ENCODE results near the gene NDUFS4.
"Not testable (repeated sequence)": the region's sequence is repeated elsewhere in the genome, so short reads cannot be mapped to it uniquely, and the experiment has no call there.

The NDUFS4 gene

DNA sequence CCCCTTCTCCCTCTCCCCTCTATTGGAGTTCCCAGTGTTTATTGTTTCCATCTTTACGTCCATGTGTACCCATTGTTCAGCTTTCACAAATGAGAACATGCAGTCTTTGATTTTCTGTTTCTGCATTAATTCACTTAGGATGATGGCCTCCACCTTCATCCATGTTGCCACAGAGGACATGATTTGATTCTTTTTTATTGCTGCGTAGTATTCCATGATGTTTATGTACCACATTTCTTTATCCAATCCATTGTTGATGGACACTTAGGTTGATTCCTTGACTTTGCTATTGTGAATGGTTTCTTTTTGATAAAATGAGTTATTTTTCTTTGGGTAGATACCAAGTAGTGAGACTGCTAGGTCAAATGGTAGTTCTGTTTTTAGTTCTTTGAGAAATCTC, 88.9 kb downstream of the NDUFS4 start:
- in situ Hi-C loops (cut with HindIII; ENCODE audit: low sequenced_read_pairs) = no loop called here

DNA sequence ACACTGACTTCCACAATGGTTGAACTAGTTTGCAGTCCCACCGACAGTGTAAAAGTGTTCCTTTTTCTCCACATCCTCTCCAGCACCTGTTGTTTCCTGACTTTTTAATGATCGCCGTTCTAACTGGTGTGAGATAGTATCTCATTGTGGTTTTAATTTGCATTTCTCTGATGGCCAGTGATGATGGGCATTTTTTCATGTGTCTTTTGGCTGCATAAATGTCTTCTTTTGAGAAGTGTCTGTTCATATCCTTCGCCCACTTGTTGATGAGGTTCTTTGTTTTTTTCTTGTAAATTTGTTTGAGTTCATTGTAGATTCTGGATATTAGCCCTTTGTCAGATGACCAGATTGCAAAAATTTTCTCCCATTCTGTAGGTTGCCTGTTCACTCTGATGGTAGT, 100.1 kb downstream of the NDUFS4 start:
- in situ Hi-C loops (cut with HindIII; ENCODE audit: low sequenced_read_pairs) = not testable (repeated sequence)

- in situ Hi-C loops (cut with HindIII; ENCODE audit: low sequenced_read_pairs) = not testable (repeated sequence)
These were observed 104.9 kb downstream of the NDUFS4 start for GRCh38 chr5:53665313-53665712.

GRCh38 chr5:53667621-53668020, 107.2 kb downstream of the NDUFS4 start:
- in situ Hi-C loops (cut with HindIII; ENCODE audit: low sequenced_read_pairs) = no loop called here

- in situ Hi-C loops (cut with HindIII; ENCODE audit: low sequenced_read_pairs) = no loop called here
These were observed 111.0 kb downstream of the NDUFS4 start for GRCh38 chr5:53671447-53671846.

- in situ Hi-C loops (cut with HindIII; ENCODE audit: low sequenced_read_pairs) = no loop called here
These were observed 113.7 kb downstream of the NDUFS4 start for GRCh38 chr5:53674121-53674520.

DNA sequence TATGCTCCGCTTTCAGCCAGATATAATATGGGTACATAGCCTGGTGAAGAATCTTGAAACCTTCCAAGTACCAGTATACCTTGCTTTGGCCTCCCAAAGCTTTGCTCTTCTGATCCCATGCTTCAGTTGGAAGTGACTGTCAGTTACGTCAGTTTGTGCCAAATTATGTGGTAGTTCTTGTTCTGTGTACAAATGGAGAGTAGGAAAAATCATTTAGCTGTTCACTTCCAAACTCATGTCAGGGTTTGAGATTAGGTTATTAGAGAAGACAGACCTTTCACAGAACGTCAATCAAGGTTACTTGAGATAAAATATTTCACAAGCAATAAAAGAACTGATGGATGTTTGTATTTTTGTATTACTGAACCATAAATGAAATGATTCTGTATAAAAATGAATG, 117.2 kb downstream of the NDUFS4 start:
- in situ Hi-C loops (cut with HindIII; ENCODE audit: low sequenced_read_pairs) = no loop called here

GRCh38 chr5:53678981-53679660, 118.7 kb downstream of the NDUFS4 start:
- in situ Hi-C loops (cut with HindIII; ENCODE audit: low sequenced_read_pairs) = no loop called here

DNA sequence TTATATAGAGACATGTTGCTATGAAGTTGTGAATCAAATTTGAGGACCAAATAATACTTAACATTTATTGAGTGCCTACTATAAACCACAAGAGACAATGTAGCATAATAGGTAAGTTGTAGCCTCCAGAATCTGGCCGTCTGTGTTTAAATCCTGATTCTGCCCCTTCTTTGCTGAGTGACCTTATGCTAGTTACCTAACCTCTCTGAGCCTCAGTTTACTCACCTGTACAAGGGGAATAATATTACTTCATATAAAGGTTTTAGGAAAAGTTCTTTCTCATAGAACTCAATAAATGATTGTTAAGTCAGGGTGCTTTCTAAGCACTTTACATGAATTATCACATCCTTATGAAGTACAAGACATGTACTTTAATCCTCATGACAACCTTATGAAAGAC, 120.6 kb downstream of the NDUFS4 start:
- in situ Hi-C loops (cut with HindIII; ENCODE audit: low sequenced_read_pairs) = no loop called here

GRCh38 chr5:53691014-53691413, 130.6 kb downstream of the NDUFS4 start:
- in situ Hi-C loops (cut with HindIII; ENCODE audit: low sequenced_read_pairs) = no loop called here

DNA sequence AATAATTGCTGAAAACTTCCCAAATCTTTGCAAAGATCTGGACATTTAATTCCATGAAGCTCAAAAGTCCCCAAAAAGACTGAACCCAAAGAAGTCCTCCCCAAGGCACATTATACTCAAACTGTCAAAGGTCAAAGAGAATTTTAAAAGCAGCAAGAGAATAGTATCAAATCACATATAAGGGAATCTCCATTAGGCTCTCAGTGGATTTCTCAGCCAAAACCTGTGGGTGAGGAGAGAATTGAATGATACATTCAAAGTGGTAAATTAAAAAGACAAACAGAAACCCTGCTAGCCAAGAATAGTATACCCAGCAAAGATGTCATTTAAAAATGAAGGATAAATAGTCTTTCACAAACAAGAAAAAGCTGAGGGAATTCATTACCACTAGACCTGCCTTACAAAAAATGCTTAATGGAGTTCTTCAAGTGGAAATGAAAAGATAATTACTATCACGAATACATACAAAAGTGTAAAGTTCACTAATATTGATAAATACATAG, 134.1 kb downstream of the NDUFS4 start:
- in situ Hi-C loops (cut with HindIII; ENCODE audit: low sequenced_read_pairs) = no loop called here

DNA sequence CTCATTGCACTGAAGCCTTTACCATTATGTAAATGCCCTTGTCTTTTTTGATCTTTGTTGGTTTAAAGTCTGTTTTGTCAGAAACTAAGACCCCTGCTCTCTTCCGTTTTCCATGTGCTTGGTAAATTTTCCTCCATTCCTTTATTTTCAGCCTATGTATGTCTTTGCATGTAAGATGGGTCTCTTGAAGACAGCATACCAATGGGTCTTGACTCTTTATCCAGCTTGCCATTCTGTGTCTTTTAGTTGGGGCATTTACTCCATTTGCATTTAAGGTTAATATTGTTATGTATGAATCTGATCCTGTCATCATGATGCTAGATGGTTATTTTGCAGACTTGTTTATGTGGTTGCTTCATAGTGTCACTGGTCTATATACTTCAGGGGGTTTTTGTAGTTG, 150.0 kb downstream of the NDUFS4 start:
- in situ Hi-C loops (cut with HindIII; ENCODE audit: low sequenced_read_pairs) = not testable (repeated sequence)

GRCh38 chr5:53712327-53712726, 151.9 kb downstream of the NDUFS4 start:
- in situ Hi-C loops (cut with HindIII; ENCODE audit: low sequenced_read_pairs) = no loop called here

GRCh38 chr5:53713978-53714666, 153.7 kb downstream of the NDUFS4 start:
- in situ Hi-C loops (cut with HindIII; ENCODE audit: low sequenced_read_pairs) = no loop called here

DNA sequence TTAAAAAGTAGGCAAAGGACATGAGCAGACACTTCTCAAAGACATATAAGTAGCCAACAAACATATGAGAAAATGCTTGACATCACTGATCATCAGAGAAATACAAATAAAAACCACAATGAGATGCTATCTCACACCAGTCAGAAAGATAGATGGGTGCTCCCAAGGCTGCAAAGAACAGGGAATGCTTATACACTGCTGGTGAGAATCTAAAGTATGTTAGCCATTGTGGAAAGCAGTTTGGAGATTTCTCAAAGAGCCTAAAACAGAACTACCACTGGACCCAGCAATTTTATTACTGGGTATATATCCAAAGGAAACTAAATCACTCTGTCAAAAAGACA, 154.2 kb downstream of the NDUFS4 start:
- in situ Hi-C loops (cut with HindIII; ENCODE audit: low sequenced_read_pairs) = no loop called here

DNA sequence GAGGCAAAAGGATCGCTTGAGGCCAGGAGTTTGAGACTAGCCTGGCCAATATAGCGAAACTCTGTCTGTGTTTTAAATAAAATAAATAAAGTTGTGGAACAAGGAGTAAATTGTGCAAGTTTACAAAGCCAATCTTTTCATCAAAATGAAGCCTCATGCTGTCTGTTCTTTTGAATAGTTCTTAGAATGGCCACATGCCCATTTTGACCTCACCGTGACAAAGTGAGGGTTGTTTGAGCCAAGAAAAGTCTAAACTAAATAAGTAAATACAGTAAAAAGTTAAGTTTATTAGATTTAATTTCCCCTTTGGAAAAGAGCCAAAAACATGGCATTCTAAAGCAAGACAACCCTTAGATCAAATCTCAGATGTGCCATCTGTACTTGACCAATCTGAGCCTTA, 165.7 kb downstream of the NDUFS4 start:
- in situ Hi-C loops (cut with HindIII; ENCODE audit: low sequenced_read_pairs) = no loop called here

DNA sequence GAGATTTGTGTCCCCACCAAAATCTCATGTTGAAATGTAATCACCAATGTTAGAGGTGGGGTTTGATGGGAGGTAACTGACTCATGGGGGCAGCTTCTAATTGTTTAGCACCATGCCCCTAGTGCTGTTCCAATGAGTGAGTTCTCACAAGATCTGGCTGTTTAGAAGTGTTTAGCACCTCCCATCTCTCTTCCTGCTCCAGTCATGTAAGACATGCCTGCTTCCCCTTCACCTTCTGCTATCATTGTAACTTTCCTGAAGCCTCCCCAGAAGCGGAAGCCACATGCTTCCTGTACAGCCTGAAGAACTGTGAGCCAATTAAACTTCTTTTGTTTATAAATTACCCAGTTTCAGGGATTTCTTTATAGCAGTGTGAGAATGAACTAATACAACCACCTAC, 170.5 kb downstream of the NDUFS4 start:
- in situ Hi-C loops (cut with HindIII; ENCODE audit: low sequenced_read_pairs) = no loop called here
